Smooth muscle cell (in vitro differentiated cells): Measurements from ENCODE around the gene GTF2H1. TPM values are rescaled to one million over a fixed set of nuclear protein-coding genes. Genes with fewer than 3 reads are reported as not detected.

Source experiments
- DNase-seq: peaks from one replicate; lab custom pipeline; 2025; ENCODE audit not compliant: unreplicated experiment; lab: John Stamatoyannopoulos, UW
- H2AFZ ChIP-seq: fragments of 200-600 bp; sonication (generic); 2 replicates; pipeline ENCODE4 v1.6.0; 2016; ENCODE audit warnings: antibody characterized with exemption, low read depth, mild to moderate bottlenecking
- H3F3A ChIP-seq: fragments of 200-600 bp; sonication (generic); 2 replicates; pipeline ENCODE4 v1.6.0; 2017; ENCODE audit warnings: antibody characterized with exemption, low read depth
- H3K27ac ChIP-seq: fragments of 200-600 bp; sonication (generic); 2 replicates; pipeline ENCODE4 v1.5.1; 2016; ENCODE audit warnings: low read depth, mild to moderate bottlenecking
- H3K27me3 ChIP-seq: fragments of 200-600 bp; sonication (generic); 2 replicates; pipeline ENCODE4 v1.6.1; 2016; ENCODE audit warnings: low read depth, mild to moderate bottlenecking
- H3K36me3 ChIP-seq: fragments of 200-600 bp; sonication (generic); 2 replicates; pipeline ENCODE4 v1.5.1; 2016; ENCODE audit warnings: low read depth
- H3K4me1 ChIP-seq: fragments of 200-600 bp; sonication (generic); 2 replicates; pipeline ENCODE4 v1.5.1; 2016; ENCODE audit warnings: low read depth
- H3K4me2 ChIP-seq: fragments of 200-600 bp; sonication (generic); 2 replicates; pipeline ENCODE4 v1.6.0; 2016; ENCODE audit warnings: mild to moderate bottlenecking
- H3K4me3 ChIP-seq: fragments of 200-600 bp; sonication (generic); 2 replicates; pipeline ENCODE4 v1.5.1; 2016; ENCODE audit warnings: mild to moderate bottlenecking
- H3K79me2 ChIP-seq: fragments of 200-600 bp; sonication (generic); 2 replicates; pipeline ENCODE4 v1.6.0; 2016; ENCODE audit warnings: low read depth, mild to moderate bottlenecking
- H3K9ac ChIP-seq: fragments of 200-600 bp; sonication (generic); 2 replicates; pipeline ENCODE4 v1.6.0; 2016; ENCODE audit warnings: low read depth
- H3K9me3 ChIP-seq: fragments of 200-600 bp; sonication (generic); replicated peaks from 2 replicates; pipeline ENCODE4 v1.5.1; 2016; ENCODE audit warnings: low read depth
- H4K20me1 ChIP-seq: fragments of 200-600 bp; sonication (generic); 2 replicates; pipeline ENCODE4 v1.6.0; 2016; ENCODE audit warnings: low read depth
- CTCF ChIP-seq: fragments of 200-600 bp; sonication (generic); IDR thresholded peaks from 2 replicates; pipeline ENCODE4 v1.5.1; 2017; ENCODE audit warnings: borderline replicate concordance, mild to moderate bottlenecking, antibody characterized with exemption; ENCODE audit not compliant: insufficient read depth, poor library complexity, severe bottlenecking
- WGBS: methylation state at CpG from one replicate; pipeline ENCODE4 v1.1.7; 2016; ENCODE audit warnings: low lambda C conversion rate; 5-methylcytosine and 5-hydroxymethylcytosine counted together
- polyA plus RNA-seq: library from polyadenylated mRNA; unstranded; fragments of >200 nt; fragmentation: Nextera tagmentation; extraction: Ambion mirVana; gene quantifications from 2 replicates; pipeline ENCODE4 v1.2.1, GENCODE V29; 2016
- total RNA-seq: library from RNA; depleted of rRNA; stranded (reverse); fragments of >200 nt; gene quantifications from 2 replicates; pipeline ENCODE4 v1.2.3, GENCODE V29; 2014

The GTF2H1 gene
- total and polyA plus RNA-seq, 2 experiments from 2014 or later, result 22.0 to 47.2 TPM

GRCh38 chr11:18347471-18348125, 25.2 kb downstream of the GTF2H1 start:
- no peak for DNase-seq
- no peak overlapping the region for H3K27ac ChIP-seq
- H3K4me1 ChIP-seq, result no peaks in the 10 kb centered on the region
- no peak for TF ChIP-seq CTCF
- H3K27me3 ChIP-seq, result no peaks in the 10 kb centered on the region
- H3K36me3 ChIP-seq, result peaks cover 4% of the 10 kb centered on the region
- no peaks in the 10 kb centered on the region for H3K79me2 ChIP-seq
- H2AFZ ChIP-seq, result no peak overlapping the region
- H3K4me2 ChIP-seq, result no peak overlapping the region
- H3F3A ChIP-seq, result no peaks in the 10 kb centered on the region
- 88% methylated on average over 5 of the region's 5 CpGs for WGBS
- no peaks in the 10 kb centered on the region for H3K9me3 ChIP-seq
- no peak overlapping the region for H3K4me3 ChIP-seq
- H4K20me1 ChIP-seq, result no peaks in the 10 kb centered on the region
- H3K9ac ChIP-seq, result no peak overlapping the region

- DNase-seq, result no peak
- no peak for TF ChIP-seq CTCF
- Histone ChIP-seq H3K9me3 (no peaks in the 10 kb centered on the region), H2AFZ (no peak overlapping the region), H3K4me1 (no peaks in the 10 kb centered on the region), H3K27me3 (no peaks in the 10 kb centered on the region), H3K79me2 (no peaks in the 10 kb centered on the region), H3K4me2 (no peak overlapping the region), H3K36me3 (no peaks in the 10 kb centered on the region), H3K4me3 (no peak overlapping the region), H3K9ac (no peak overlapping the region), H4K20me1 (no peaks in the 10 kb centered on the region), H3F3A (no peaks in the 10 kb centered on the region), H3K27ac (no peak overlapping the region)
- WGBS, result 75% methylated on average over 3 of the region's 3 CpGs
Measured at GRCh38 chr11:18352581-18352980, 30.2 kb downstream of the GTF2H1 start.

GRCh38 chr11:18358646-18359045, 36.3 kb downstream of the GTF2H1 start:
- Histone ChIP-seq H3F3A (no peaks in the 10 kb centered on the region), H3K4me3 (no peak overlapping the region), H3K9ac (no peak overlapping the region), H2AFZ (no peak overlapping the region), H3K36me3 (peaks cover 20% of the 10 kb centered on the region), H3K4me2 (no peak overlapping the region), H3K27me3 (no peaks in the 10 kb centered on the region), H3K79me2 (no peaks in the 10 kb centered on the region), H3K4me1 (no peaks in the 10 kb centered on the region), H3K9me3 (no peaks in the 10 kb centered on the region), H3K27ac (no peak overlapping the region), H4K20me1 (no peaks in the 10 kb centered on the region)
- WGBS, result 97% methylated on average over 4 of the region's 4 CpGs
- no peak for TF ChIP-seq CTCF
- no peak for DNase-seq

GRCh38 chr11:18361154-18361553, 38.8 kb downstream of the GTF2H1 start:
- H4K20me1 ChIP-seq, result no peaks in the 10 kb centered on the region
- 60% methylated on average over 5 of the region's 5 CpGs for WGBS
- H3K79me2 ChIP-seq, result no peaks in the 10 kb centered on the region
- H3K36me3 ChIP-seq, result peaks cover 23% of the 10 kb centered on the region
- H3K9me3 ChIP-seq, result no peaks in the 10 kb centered on the region
- H3K9ac ChIP-seq, result no peak overlapping the region
- H3F3A ChIP-seq, result no peaks in the 10 kb centered on the region
- H3K4me3 ChIP-seq, result no peak overlapping the region
- H3K4me2 ChIP-seq, result no peak overlapping the region
- H3K27ac ChIP-seq, result no peak overlapping the region
- TF ChIP-seq CTCF, result no peak
- no peaks in the 10 kb centered on the region for H3K27me3 ChIP-seq
- H3K4me1 ChIP-seq, result no peaks in the 10 kb centered on the region
- DNase-seq, result no peak
- no peak overlapping the region for H2AFZ ChIP-seq
